ENCODE data around the gene EGFL7. TPM values are rescaled to one million over a fixed set of nuclear protein-coding genes. Genes with fewer than 3 reads are reported as not detected.

EGFL7 gene
- total and polyA plus RNA-seq, 9 donors: 0.18 to 113 (median 43.4) TPM

- 26 to 52% (median 32%) methylated on average over 3 to 37 of the region's 37 CpGs for WGBS, 3 donors
- TF ChIP-seq EP300 (IDR thresholded peaks at IDR 0.05) (no peak), POLR2A (IDR thresholded peaks at IDR 0.05) (no peak)
- TF ChIP-seq, protein P1, sequence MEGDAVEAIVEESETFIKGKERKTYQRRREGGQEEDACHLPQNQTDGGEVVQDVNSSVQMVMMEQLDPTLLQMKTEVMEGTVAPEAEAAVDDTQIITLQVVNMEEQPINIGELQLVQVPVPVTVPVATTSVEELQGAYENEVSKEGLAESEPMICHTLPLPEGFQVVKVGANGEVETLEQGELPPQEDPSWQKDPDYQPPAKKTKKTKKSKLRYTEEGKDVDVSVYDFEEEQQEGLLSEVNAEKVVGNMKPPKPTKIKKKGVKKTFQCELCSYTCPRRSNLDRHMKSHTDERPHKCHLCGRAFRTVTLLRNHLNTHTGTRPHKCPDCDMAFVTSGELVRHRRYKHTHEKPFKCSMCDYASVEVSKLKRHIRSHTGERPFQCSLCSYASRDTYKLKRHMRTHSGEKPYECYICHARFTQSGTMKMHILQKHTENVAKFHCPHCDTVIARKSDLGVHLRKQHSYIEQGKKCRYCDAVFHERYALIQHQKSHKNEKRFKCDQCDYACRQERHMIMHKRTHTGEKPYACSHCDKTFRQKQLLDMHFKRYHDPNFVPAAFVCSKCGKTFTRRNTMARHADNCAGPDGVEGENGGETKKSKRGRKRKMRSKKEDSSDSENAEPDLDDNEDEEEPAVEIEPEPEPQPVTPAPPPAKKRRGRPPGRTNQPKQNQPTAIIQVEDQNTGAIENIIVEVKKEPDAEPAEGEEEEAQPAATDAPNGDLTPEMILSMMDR (IDR thresholded peaks at IDR 0.05): no peak
- no peaks in the 10 kb centered on the region for H3K27me3 ChIP-seq
- intact Hi-C loops (cut with DNase I): no loop called here
- DNase-seq: peak in 3 of 5 donors; percentile 31 to 61 (median 60)
- peak overlapping the region; percentile 57 for H3K4me3 ChIP-seq
- no peaks in the 10 kb centered on the region for H3K4me1 ChIP-seq (ENCODE audit: insufficient read depth)
- no peak overlapping the region for H3K27ac ChIP-seq
- H3K9me3 ChIP-seq: no peaks in the 10 kb centered on the region
- H3K36me3 ChIP-seq: no peaks in the 10 kb centered on the region
These were observed 25.1 kb downstream of the EGFL7 start for GRCh38 chr9:136687721-136688223.

GRCh38 chr9:136688274-136689107 lies 25.8 kb downstream of the EGFL7 start:
- TF ChIP-seq EP300 (IDR thresholded peaks at IDR 0.05): no peak
- TF ChIP-seq, protein P1 (IDR thresholded peaks at IDR 0.05): no peak
- no peaks in the 10 kb centered on the region for H3K4me1 ChIP-seq (ENCODE audit: insufficient read depth)
- H3K36me3 ChIP-seq: no peaks in the 10 kb centered on the region
- no peaks in the 10 kb centered on the region for H3K9me3 ChIP-seq
- H3K27ac ChIP-seq: no peak overlapping the region
- 60 to 68% (median 65%) methylated on average over 21 of the region's 21 CpGs for WGBS, 3 donors
- no peak overlapping the region for H3K4me3 ChIP-seq
- DNase-seq: peak in 1 of 5 donors; percentile 36
- H3K27me3 ChIP-seq: no peaks in the 10 kb centered on the region
- intact Hi-C loops (cut with DNase I): no loop called here

DNA sequence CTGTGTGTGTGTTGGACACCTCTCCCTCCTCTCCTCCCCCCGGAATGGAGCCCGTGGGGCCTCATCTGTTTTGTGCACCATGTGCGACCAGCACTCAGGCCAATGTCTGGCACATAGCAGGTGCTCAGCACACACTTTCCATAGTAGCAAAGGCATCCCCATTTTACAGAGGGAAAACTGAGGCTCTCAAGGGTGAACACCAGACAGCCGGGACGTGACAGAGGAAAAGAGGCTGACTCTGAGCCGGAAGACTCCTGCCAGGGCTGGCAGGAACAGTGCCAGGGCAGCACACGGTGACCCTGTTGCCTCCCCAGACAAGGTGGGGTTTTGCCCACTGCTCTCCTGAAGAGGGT lies 26.4 kb downstream of the EGFL7 start:
- Histone ChIP-seq H3K4me3 (no peak overlapping the region), H3K9me3 (no peaks in the 10 kb centered on the region), H3K36me3 (no peaks in the 10 kb centered on the region), H3K27me3 (no peaks in the 10 kb centered on the region), H3K4me1 (ENCODE audit: insufficient read depth) (no peaks in the 10 kb centered on the region), H3K27ac (no peak overlapping the region)
- TF ChIP-seq, protein P1 (IDR thresholded peaks at IDR 0.05): no peak
- TF ChIP-seq POLR2A (IDR thresholded peaks at IDR 0.05) (no peak), EP300 (IDR thresholded peaks at IDR 0.05) (no peak)
- intact Hi-C loops (cut with DNase I): no loop called here
- DNase-seq: peak in 1 of 5 donors; percentile 32
- 79 to 93% (median 85%) methylated on average over 7 of the region's 7 CpGs for WGBS, 3 donors

- WGBS, 3 donors: 68 to 76% (median 71%) methylated on average over 25 of the region's 25 CpGs
- H3K4me3 ChIP-seq: no peak overlapping the region
- DNase-seq: peak in 1 of 5 donors; percentile 35
- no peak for TF ChIP-seq EP300 (IDR thresholded peaks at IDR 0.05)
- no peaks in the 10 kb centered on the region for H3K27me3 ChIP-seq
- H3K9me3 ChIP-seq: no peaks in the 10 kb centered on the region
- no peak overlapping the region for H3K27ac ChIP-seq
- H3K4me1 ChIP-seq (ENCODE audit: insufficient read depth): no peaks in the 10 kb centered on the region
- H3K36me3 ChIP-seq: no peaks in the 10 kb centered on the region
- intact Hi-C loops (cut with DNase I): no loop called here
These were observed 27.5 kb downstream of the EGFL7 start for GRCh38 chr9:136690104-136690805.

All from ovary (tissue), 9 donors.